ENCODE measurements around the gene RERG. TPM values are rescaled to one million over a fixed set of nuclear protein-coding genes. Genes with fewer than 3 reads are reported as not detected.

Gene RERG
- total RNA-seq, 1 experiment from 2014 or later = 0.50 TPM

DNA sequence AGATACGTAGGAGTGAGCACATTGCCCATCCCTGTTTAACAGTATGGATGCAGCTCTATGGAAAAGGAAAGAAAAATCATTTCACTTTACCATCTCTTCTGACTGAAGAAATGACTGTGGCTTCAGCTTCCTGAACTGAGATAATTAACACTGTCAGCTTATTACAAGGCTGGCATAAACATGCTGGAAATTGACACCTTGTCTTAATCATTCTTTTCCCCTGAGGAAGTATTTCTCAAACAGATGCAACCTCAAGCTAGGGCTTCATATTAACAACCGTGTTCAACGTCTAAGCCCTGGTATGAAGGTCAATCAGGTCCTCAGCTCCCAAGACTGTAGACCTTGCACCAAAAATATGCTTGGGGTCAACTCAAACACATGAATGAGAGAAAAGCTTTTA, 25.0 kb downstream of the RERG start:
- BruUV-seq (replicated peaks) = no TSS peak
- CTCF ChIA-PET = no interaction called here
- intact Hi-C loops (cut with micrococcal nuclease; ENCODE audit: unreplicated experiment) = no loop called here

DNA sequence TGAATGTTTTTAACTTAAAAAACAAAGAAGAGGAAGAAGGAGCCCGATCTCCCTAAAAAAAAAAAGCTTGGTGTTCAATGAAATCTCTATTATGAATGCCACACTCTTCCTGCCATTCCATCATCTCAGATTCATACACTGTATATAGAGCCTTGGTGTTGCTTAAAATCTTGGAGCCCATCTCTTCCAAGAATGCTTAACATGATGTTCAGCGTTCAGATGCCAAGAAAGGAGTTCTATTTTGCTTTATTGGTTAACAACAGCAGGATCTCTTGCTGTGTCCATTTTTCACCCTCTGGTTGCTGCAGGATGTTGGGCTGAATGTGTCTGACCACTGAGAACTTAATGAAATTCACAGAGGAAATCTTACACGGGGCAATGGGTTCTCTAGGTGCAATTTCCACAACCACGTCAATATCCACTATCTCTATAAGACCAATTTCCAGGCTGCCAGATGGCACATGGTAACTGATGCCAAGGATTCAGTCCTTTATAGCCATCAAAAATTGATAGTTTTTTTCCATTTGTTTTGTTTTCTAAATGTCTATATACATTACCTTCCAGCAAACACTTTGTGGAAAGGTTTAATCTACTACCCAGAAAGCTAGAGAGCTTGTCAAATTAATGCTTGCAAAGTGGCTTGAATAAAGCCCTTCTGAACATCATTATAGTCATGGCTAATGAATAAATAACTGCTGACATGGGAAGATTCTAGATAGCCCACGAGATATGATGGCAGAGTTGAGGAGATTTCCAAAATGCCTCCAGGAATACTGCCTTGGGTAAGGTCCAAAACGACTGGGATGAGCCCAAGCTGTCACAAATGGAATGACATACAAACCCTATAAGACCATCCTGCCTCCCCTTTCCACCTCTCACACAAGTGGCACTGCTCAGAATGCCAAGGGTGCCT, 26.5 kb downstream of the RERG start:
- H3K27me3 ChIP-seq (ENCODE audit: insufficient read depth, low read depth) = no peaks in the 10 kb centered on the region
- no peak overlapping the region for H3K27ac ChIP-seq
- intact Hi-C loops (cut with micrococcal nuclease; ENCODE audit: unreplicated experiment) = no loop called here
- H2AFZ ChIP-seq = no peak overlapping the region
- CTCF ChIA-PET = interaction anchor here (0.6 kb wide), 1 partner anchor 740 kb away, joined by 4 read pairs; no protein-coding TSS in a partner anchor
- no peaks in the 10 kb centered on the region for H3F3A ChIP-seq (ENCODE audit: insufficient read depth, low read depth)
- no peak overlapping the region for H3K4me3 ChIP-seq
- H4K20me1 ChIP-seq (ENCODE audit: insufficient read depth) = no peaks in the 10 kb centered on the region
- no peaks in the 10 kb centered on the region for H3K79me2 ChIP-seq (ENCODE audit: low read depth)
- no peak for DNase-seq
- POLR2A ChIA-PET (ENCODE audit: unreplicated experiment) = no interaction called here
- no peaks in the 10 kb centered on the region for H3K9me3 ChIP-seq (ENCODE audit: insufficient read depth, low read depth)
- H3K9me2 ChIP-seq (ENCODE audit: insufficient read depth) = no peaks in the 10 kb centered on the region
- H3K36me3 ChIP-seq (ENCODE audit: low read depth) = no peaks in the 10 kb centered on the region
- peak overlapping the region; percentile 52; the same call in 1 of the 2 replicates for H3K4me2 ChIP-seq
- TF ChIP-seq, protein P1, sequence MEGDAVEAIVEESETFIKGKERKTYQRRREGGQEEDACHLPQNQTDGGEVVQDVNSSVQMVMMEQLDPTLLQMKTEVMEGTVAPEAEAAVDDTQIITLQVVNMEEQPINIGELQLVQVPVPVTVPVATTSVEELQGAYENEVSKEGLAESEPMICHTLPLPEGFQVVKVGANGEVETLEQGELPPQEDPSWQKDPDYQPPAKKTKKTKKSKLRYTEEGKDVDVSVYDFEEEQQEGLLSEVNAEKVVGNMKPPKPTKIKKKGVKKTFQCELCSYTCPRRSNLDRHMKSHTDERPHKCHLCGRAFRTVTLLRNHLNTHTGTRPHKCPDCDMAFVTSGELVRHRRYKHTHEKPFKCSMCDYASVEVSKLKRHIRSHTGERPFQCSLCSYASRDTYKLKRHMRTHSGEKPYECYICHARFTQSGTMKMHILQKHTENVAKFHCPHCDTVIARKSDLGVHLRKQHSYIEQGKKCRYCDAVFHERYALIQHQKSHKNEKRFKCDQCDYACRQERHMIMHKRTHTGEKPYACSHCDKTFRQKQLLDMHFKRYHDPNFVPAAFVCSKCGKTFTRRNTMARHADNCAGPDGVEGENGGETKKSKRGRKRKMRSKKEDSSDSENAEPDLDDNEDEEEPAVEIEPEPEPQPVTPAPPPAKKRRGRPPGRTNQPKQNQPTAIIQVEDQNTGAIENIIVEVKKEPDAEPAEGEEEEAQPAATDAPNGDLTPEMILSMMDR (conservative IDR thresholded peaks at IDR 0.05) = no peak
- no peak for TF ChIP-seq EZH2 (IDR thresholded peaks at IDR 0.05; ENCODE audit: low read depth)
- peaks cover 19% of the 10 kb centered on the region for H3K4me1 ChIP-seq (replicated peaks; ENCODE audit: insufficient read depth)
- no TSS peak for BruUV-seq (replicated peaks)

More for the DNA sequence above, 25.0 kb downstream of the RERG start:
- H3K36me3 ChIP-seq (ENCODE audit: low read depth) = no peaks in the 10 kb centered on the region
- no peak for DNase-seq
- peaks cover 19% of the 10 kb centered on the region for H3K4me1 ChIP-seq (replicated peaks; ENCODE audit: insufficient read depth)
- no peak overlapping the region for H3K27ac ChIP-seq
- no peaks in the 10 kb centered on the region for H3K27me3 ChIP-seq (ENCODE audit: insufficient read depth, low read depth)
- H3K4me3 ChIP-seq = no peak overlapping the region
- no peaks in the 10 kb centered on the region for H3K79me2 ChIP-seq (ENCODE audit: low read depth)
- H3K9me3 ChIP-seq (ENCODE audit: insufficient read depth, low read depth) = no peaks in the 10 kb centered on the region
- H4K20me1 ChIP-seq (ENCODE audit: insufficient read depth) = no peaks in the 10 kb centered on the region
- no peak overlapping the region for H2AFZ ChIP-seq
- H3K9me2 ChIP-seq (ENCODE audit: insufficient read depth) = no peaks in the 10 kb centered on the region
- H3K4me2 ChIP-seq = no peak overlapping the region
- no peaks in the 10 kb centered on the region for H3F3A ChIP-seq (ENCODE audit: insufficient read depth, low read depth)
- no peak for TF ChIP-seq EZH2 (IDR thresholded peaks at IDR 0.05; ENCODE audit: low read depth)
- TF ChIP-seq, protein P1 (conservative IDR thresholded peaks at IDR 0.05) = no peak
- POLR2A ChIA-PET (ENCODE audit: unreplicated experiment) = no interaction called here

DNA sequence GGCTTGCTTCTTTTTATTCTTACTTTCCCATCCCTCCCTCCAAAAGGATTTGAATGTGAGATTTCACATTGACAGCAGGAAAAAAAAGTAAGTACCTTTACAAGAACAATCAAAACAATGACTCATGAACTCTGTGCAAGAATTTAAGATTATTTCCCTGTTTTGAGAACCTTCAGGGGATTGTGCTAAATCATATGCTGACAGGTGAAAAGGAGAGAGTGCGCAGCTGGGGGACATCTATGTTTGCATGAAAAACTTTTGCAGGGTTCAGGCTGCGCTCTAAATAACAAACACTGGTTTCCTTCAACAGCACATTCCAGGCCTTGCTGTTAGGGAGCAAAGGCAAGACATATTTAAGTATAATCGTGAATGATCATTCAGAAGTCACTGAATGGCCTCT, 27.3 kb downstream of the RERG start:
- no peak for TF ChIP-seq EZH2 (IDR thresholded peaks at IDR 0.05; ENCODE audit: low read depth)
- TF ChIP-seq, protein P1 (conservative IDR thresholded peaks at IDR 0.05) = no peak
- BruUV-seq (replicated peaks) = no TSS peak
- CTCF ChIA-PET = no interaction called here
- Histone ChIP-seq H3K4me2 (peak overlapping the region; percentile 52), H3K4me3 (no peak overlapping the region), H3K27me3 (ENCODE audit: insufficient read depth, low read depth) (no peaks in the 10 kb centered on the region), H3K36me3 (ENCODE audit: low read depth) (no peaks in the 10 kb centered on the region), H3K4me1 (replicated peaks; ENCODE audit: insufficient read depth) (peaks cover 19% of the 10 kb centered on the region), H3K9me2 (ENCODE audit: insufficient read depth) (no peaks in the 10 kb centered on the region), H2AFZ (no peak overlapping the region), H3K27ac (no peak overlapping the region), H3F3A (ENCODE audit: insufficient read depth, low read depth) (no peaks in the 10 kb centered on the region), H4K20me1 (ENCODE audit: insufficient read depth) (no peaks in the 10 kb centered on the region), H3K9me3 (ENCODE audit: insufficient read depth, low read depth) (no peaks in the 10 kb centered on the region), H3K79me2 (ENCODE audit: low read depth) (no peaks in the 10 kb centered on the region)
- POLR2A ChIA-PET (ENCODE audit: unreplicated experiment) = no interaction called here
- intact Hi-C loops (cut with micrococcal nuclease; ENCODE audit: unreplicated experiment) = no loop called here
- peak; percentile 29 to 84 for DNase-seq

All from PC-9 (cell line).